ENCODE results near the gene TBC1D14. TPM values are rescaled to one million over a fixed set of nuclear protein-coding genes. Genes with fewer than 3 reads are reported as not detected.
"Not testable (repeated sequence)": the region's sequence is repeated elsewhere in the genome, so short reads cannot be mapped to it uniquely, and the experiment has no call there.

The TBC1D14 gene
- total RNA-seq, 2 experiments from 2014 or later = 36.7 to 44.0 TPM

- Mint-ChIP-seq H3K27ac (no peak overlapping the region), H3K4me1 (peaks cover 30% of the 10 kb centered on the region), H3K36me3 (ENCODE audit: low read depth) (no peaks in the 10 kb centered on the region), H3K27me3 (no peaks in the 10 kb centered on the region), H3K4me3 (no peak overlapping the region), H3K9me3 (ENCODE audit: low read depth) (no peaks in the 10 kb centered on the region)
- CTCF ChIA-PET = no interaction called here
- peak; percentile 5 for DNase-seq
- intact Hi-C loops (cut with DNase I, micrococcal nuclease) = no loop called here
- POLR2A ChIA-PET = no interaction called here
- ATAC-seq = no peak
Measured at GRCh38 chr4:6901669-6902317, 7.8 kb upstream of the TBC1D14 start.

DNA sequence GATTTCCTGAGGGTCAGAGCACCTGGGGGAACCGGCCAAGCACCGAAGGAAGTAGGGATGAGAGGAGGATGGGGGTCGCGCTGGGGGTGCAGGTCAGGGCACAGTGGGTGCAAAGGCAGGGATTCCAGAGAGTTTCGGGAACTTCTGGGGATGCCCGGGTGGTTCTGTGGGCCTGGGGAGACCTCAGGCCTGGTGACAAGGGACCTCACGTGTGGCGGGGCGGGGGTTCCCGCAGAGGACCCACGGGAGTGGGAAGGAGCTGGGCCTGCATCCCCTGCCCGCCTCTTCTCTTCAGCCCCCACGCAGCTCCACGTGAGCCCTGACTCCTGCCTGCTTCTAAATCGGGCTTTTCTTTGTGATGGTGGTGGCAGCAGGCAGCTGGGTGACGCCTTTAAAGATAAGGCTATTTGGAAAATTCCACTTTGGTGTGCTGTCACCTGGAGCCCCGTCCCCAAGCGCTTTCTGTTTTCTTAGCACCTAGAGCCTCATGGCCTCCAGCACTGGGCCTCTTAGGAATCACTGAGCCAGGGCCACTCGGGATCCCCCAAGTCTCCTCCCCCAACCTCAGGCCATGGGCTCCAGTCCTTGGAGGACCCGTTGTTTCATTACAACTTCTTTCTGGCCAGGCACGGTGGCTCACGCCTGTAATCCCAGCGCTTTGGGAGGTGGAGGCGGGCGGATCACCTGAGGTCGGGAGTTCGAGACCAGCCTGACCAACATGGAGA lies 7.1 kb upstream of the TBC1D14 start:
- no peak overlapping the region for H3K27ac Mint-ChIP-seq
- no peaks in the 10 kb centered on the region for H3K9me3 Mint-ChIP-seq (ENCODE audit: low read depth)
- H3K36me3 Mint-ChIP-seq (ENCODE audit: low read depth) = no peaks in the 10 kb centered on the region
- no peaks in the 10 kb centered on the region for H3K27me3 Mint-ChIP-seq
- peaks cover 31% of the 10 kb centered on the region for H3K4me1 Mint-ChIP-seq
- CTCF ChIA-PET = interaction anchor here (0.6 to 0.8 kb wide), 2 partner anchors 19 to 60 kb away, joined by 3 to 4 read pairs; no protein-coding TSS in a partner anchor
- DNase-seq = peak; percentile 5
- no peak overlapping the region for H3K4me3 Mint-ChIP-seq
- ATAC-seq = no peak
- POLR2A ChIA-PET = no interaction called here
- intact Hi-C loops (cut with DNase I, micrococcal nuclease) = no loop called here

DNA sequence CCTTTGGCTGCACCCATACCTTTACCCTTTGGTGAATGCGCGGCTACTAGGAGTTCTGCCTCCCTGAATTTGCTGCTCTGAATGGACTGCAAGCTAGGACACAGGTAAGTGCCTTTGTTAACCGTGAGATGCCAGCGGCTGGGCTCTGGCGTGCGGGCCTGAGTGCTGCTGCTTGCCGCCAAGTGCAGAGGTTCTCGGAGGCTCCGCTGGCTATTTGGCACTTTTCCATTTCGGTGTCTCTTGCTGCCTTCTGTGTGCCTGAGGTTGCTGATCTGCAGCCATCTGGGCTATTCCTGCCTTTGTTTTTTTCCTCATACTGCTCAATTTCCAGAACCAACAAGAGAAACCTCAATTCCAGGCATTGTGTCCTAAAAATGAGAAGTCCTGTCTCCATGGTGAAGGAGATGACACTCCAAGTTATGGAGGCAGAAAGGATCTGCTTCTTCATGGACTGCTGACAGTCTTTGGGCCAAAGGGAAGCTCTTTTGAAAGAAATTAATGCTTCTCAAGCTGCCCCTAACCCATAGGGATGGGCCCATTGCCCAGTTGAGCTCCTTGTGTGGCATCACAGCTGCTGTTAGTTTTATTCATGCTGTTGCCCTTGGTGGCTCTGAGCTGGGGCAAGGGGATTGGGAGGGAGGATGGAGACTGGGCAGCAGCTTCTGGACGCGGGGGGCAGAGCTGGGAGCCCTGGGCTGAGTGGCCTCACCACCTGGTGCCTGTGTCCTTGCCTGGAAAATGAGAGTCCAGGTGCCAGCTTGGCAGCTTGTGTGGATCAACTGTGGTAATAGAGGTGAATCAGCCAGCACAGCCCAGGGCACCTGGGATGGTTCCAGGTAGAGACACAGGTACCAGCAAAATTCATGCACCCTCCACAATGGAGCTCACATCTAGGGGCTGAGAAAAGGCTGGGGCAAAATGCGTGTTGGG lies 3.8 kb upstream of the TBC1D14 start:
- ATAC-seq = no peak
- intact Hi-C loops (cut with DNase I, micrococcal nuclease) = loop anchor here in 1 of 2 experiments (5.0 kb wide), 1 partner anchor 123 kb away; the partner anchor contains the start of gene KIAA0232
- ChIA-PET POLR2A (interaction anchor here (0.5 to 0.6 kb wide), 2 partner anchors 160 to 233 kb away, joined by 3 to 4 read pairs; no protein-coding TSS in a partner anchor), CTCF (interaction anchor here (0.9 to 3.7 kb wide), 6 partner anchors 8 to 81 kb away, joined by 3 to 10 read pairs (median 4); no protein-coding TSS in a partner anchor)
- Mint-ChIP-seq H3K27ac (no peak overlapping the region), H3K9me3 (ENCODE audit: low read depth) (no peaks in the 10 kb centered on the region), H3K4me3 (no peak overlapping the region), H3K4me1 (peaks cover 27% of the 10 kb centered on the region), H3K36me3 (ENCODE audit: low read depth) (peaks cover 3% of the 10 kb centered on the region), H3K27me3 (peaks cover 3% of the 10 kb centered on the region)
- peak; percentile 3 for DNase-seq

DNA sequence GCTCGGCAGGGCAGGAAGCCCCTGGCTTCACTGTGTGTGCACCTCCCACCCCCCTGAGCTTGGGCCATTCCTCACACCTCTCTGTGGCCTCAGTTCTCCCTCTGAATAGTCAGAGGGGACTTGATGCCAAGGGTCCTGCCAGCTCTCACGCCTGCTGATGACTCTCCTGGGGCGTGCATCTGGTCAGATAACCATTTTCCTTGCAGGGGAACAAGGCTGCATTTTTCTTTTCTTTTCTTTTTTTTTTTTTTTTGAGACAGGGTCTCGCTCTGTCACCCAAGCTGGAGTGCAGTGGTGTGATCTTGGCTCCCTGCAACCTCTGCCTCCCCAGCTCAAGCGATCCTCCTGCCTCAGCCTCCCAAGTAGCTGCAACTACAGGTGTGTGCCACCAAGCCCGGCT lies 3.1 kb upstream of the TBC1D14 start:
- ATAC-seq; H3K27me3 Mint-ChIP-seq; H3K9me3 Mint-ChIP-seq (ENCODE audit: low read depth); H3K4me3 Mint-ChIP-seq; DNase-seq; H3K36me3 Mint-ChIP-seq (ENCODE audit: low read depth); H3K27ac Mint-ChIP-seq: not testable (repeated sequence)
- peaks cover 34% of the 10 kb centered on the region for H3K4me1 Mint-ChIP-seq
- ChIA-PET CTCF (interaction anchor here (0.9 to 3.7 kb wide), 6 partner anchors 8 to 81 kb away, joined by 3 to 10 read pairs (median 4); no protein-coding TSS in a partner anchor), POLR2A (interaction anchor here (0.6 to 0.7 kb wide), 2 partner anchors 138 to 233 kb away, joined by 3 to 4 read pairs; no protein-coding TSS in a partner anchor)
- intact Hi-C loops (cut with DNase I, micrococcal nuclease) = loop anchor here in 1 of 2 experiments (5.0 kb wide), 1 partner anchor 124 kb away; the partner anchor contains the start of gene KIAA0232

DNA sequence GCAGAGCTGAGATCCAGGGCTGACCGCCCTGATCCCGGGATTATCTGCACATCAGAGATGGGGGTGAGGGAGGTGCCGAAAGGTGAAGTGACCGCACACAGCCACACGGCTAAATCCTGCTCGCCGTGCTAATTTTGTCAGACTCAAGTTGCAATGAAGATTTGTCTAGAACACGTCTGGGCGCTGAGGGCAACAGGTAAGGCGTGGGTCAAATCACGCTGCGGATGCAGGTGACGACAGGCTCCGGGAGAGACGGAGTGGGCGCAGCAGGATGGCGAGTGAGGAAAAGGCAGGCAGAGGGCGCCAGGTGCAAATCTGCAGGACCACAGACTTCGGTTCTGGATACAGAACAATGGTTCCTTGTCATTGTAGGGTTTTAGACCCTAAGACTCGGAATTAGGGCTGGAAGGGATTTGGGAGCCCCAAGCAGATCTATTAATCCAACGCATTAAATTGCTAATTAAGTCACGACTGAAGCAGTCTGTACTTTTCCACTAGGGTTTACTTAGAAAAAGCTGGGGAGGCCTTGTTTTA lies 1.9 kb upstream of the TBC1D14 start:
- intact Hi-C loops (cut with DNase I, micrococcal nuclease) = loop anchor here (2.0 to 5.0 kb wide), 3 partner anchors 125 to 1251 kb away; partner anchors contain the start of genes ABLIM2 (in 1 of the 2), KIAA0232 (in 1 of the 2) and MRFAP1L1 (in 1 of the 2)
- ChIA-PET CTCF (interaction anchor here (1.2 to 2.6 kb wide), 9 partner anchors 8 to 189 kb away, joined by 3 to 14 read pairs (median 7); partner anchors contain the start of genes GRPEL1 and TADA2B), POLR2A (interaction anchor here (0.5 to 0.9 kb wide), 2 partner anchors 136 to 140 kb away, joined by 3 read pairs; partner anchors contain the start of gene TADA2B)
- peaks cover 6% of the 10 kb centered on the region for H3K36me3 Mint-ChIP-seq (ENCODE audit: low read depth)
- H3K27ac Mint-ChIP-seq = no peak overlapping the region
- DNase-seq (peak; percentile 62), ATAC-seq (no peak)
- H3K27me3 Mint-ChIP-seq = peaks cover 3% of the 10 kb centered on the region
- peak overlapping the region; percentile 2 for H3K4me3 Mint-ChIP-seq
- peaks cover 42% of the 10 kb centered on the region for H3K4me1 Mint-ChIP-seq
- H3K9me3 Mint-ChIP-seq (ENCODE audit: low read depth) = no peaks in the 10 kb centered on the region

DNA sequence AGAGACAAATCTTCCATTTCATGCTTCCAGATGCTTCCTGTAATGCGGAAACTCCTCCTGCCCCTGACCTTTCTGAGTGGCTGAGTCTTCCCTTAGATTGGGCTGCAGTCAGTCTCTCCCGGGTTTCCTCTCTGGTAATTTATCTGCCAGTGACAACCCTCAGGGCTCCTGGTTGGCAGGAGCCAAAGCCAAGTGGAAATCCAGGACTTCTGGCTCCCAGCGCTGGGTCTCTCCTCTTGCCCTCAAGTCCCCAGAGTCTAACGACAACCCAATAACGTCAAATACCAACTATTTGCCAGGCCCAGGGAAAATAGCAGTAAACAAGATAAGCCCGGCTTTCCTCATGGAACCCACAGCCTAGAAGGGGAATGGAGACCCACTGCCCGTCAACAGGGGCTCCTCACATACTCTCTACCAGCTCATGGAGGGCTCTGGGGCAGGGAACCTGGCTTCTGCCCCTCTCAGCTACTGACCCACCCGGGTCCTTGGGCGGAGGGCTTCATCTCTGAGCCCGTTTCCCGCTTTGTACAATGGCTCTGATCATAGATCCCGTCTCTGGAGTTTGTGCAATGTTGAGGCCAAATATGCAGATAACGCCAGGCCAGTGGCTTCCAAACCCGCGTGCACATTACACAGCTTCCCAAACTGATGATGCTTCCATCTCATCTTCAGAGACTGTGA lies 1.1 kb upstream of the TBC1D14 start:
- Mint-ChIP-seq H3K4me1 (peaks cover 48% of the 10 kb centered on the region), H3K27me3 (peaks cover 3% of the 10 kb centered on the region), H3K27ac (peak overlapping the region; percentile 75), H3K4me3 (peak overlapping the region; percentile 81), H3K36me3 (ENCODE audit: low read depth) (peaks cover 8% of the 10 kb centered on the region), H3K9me3 (ENCODE audit: low read depth) (no peaks in the 10 kb centered on the region)
- no peak for DNase-seq
- POLR2A ChIA-PET = interaction anchor here (0.6 to 1.8 kb wide), 7 partner anchors 9 to 1549 kb away, joined by 3 to 10 read pairs (median 3); partner anchors contain the start of genes GRPEL1 and TADA2B
- intact Hi-C loops (cut with DNase I, micrococcal nuclease) = loop anchor here (1.0 to 5.0 kb wide), 12 partner anchors 79 to 1250 kb away; partner anchors contain the start of genes GRPEL1 (in 2 of the 2), ABLIM2 (in 1 of the 2), BLOC1S4 (in 1 of the 2) and KIAA0232 (in 1 of the 2)
- CTCF ChIA-PET = interaction anchor here (0.6 to 2.6 kb wide), 12 partner anchors 8 to 194 kb away, joined by 3 to 14 read pairs (median 6); partner anchors contain the start of genes BLOC1S4, GRPEL1 and TADA2B
- no peak for ATAC-seq

DNA sequence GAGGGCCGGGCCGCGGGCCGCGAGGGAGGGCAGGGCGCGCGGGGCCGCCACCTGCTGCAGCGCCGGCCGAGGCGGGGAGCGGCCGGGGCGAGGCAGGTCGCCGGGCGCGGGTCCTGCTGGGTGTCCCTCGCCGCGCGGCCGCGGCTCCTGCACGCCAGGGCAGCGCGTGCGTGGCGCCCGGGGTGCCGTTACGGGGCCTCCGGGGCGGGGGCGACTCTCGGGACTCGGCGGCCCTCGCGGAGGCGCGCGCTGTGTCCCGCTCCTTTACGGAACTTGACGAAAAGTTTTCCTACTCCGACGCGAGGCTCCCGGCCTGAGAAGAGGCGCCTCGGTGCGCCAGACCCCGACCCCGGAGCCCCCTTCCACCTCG lies 329 bp downstream of the TBC1D14 start:
- peaks cover 8% of the 10 kb centered on the region for H3K36me3 Mint-ChIP-seq (ENCODE audit: low read depth)
- intact Hi-C loops (cut with DNase I, micrococcal nuclease) = loop anchor here (1.0 to 10.0 kb wide), 14 partner anchors 17 to 1249 kb away; partner anchors contain the start of genes GRPEL1 (in 2 of the 2), TADA2B (in 2 of the 2), ABLIM2 (in 1 of the 2) and BLOC1S4 (in 1 of the 2)
- CTCF ChIA-PET = interaction anchor here (0.8 to 2.1 kb wide), 4 partner anchors 14 to 191 kb away, joined by 3 to 7 read pairs (median 6); partner anchors contain the start of gene GRPEL1
- H3K9me3 Mint-ChIP-seq (ENCODE audit: low read depth) = no peaks in the 10 kb centered on the region
- peaks cover 3% of the 10 kb centered on the region for H3K27me3 Mint-ChIP-seq
- DNase-seq = peak; percentile 69
- ATAC-seq = peak; percentile 26
- peak overlapping the region; percentile 90 for H3K27ac Mint-ChIP-seq
- peaks cover 43% of the 10 kb centered on the region for H3K4me1 Mint-ChIP-seq
- H3K4me3 Mint-ChIP-seq = peak overlapping the region; percentile 94
- POLR2A ChIA-PET = interaction anchor here (0.6 to 1.8 kb wide), 6 partner anchors 10 to 236 kb away, joined by 3 to 10 read pairs (median 5); partner anchors contain the start of gene GRPEL1

GRCh38 chr4:6910340-6910959 lies 824 bp downstream of the TBC1D14 start:
- CTCF ChIA-PET = interaction anchor here (0.7 to 1.9 kb wide), 7 partner anchors 11 to 206 kb away, joined by 3 to 8 read pairs (median 4); no protein-coding TSS in a partner anchor
- POLR2A ChIA-PET = no interaction called here
- peak overlapping the region; percentile 90 for H3K27ac Mint-ChIP-seq
- no peaks in the 10 kb centered on the region for H3K9me3 Mint-ChIP-seq (ENCODE audit: low read depth)
- peak overlapping the region; percentile 94 for H3K4me3 Mint-ChIP-seq
- peaks cover 8% of the 10 kb centered on the region for H3K36me3 Mint-ChIP-seq (ENCODE audit: low read depth)
- H3K27me3 Mint-ChIP-seq = peaks cover 3% of the 10 kb centered on the region
- DNase-seq (no peak), ATAC-seq (no peak)
- peaks cover 47% of the 10 kb centered on the region for H3K4me1 Mint-ChIP-seq
- intact Hi-C loops (cut with DNase I, micrococcal nuclease) = loop anchor here in 1 of 2 experiments (2.0 to 10.0 kb wide), 2 partner anchors 16 to 134 kb away; partner anchors contain the start of gene TADA2B
